Amygdala (tissue), 56 donors: ENCODE data around the gene ETDB.
"Not testable (repeated sequence)": the region's sequence is repeated elsewhere in the genome, so short reads cannot be mapped to it uniquely, and the experiment has no call there.

Source experiments
- DNase-seq, 56 donors: peaks; one replicate each; lab custom pipeline; 2025; lab: John Stamatoyannopoulos, UW

The ETDB gene

GRCh38 chrX:135120056-135120576, at the start of gene ETDB:
TSS of gene ETDB (minus strand) at chrX:135120526. CDS start at chrX:135119261, 1,265 bp downstream.
- DNase-seq, result not testable (repeated sequence)

- not testable (repeated sequence) for DNase-seq
Measured at GRCh38 chrX:135169534-135169933, 49.2 kb upstream of the ETDB start.

DNA sequence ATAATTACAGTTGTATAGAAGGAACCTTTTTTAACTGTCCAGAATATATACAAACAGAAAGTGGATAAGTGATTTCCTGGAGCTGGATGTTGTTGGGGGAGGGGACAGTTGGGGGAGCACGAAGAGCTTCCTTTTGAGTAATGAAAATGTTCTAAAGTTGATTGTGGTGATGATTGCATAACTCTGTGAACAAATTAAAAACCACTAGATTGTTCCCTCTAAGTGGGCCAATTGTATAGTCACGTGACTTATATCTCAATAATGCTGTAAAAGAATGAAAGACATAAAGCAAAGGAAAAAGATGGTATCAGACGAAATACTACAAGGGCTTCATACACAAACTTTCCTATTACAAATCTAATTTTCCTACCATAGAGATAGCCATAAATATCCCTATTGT, 48.2 kb upstream of the ETDB start:
- DNase-seq, result no peak

DNA sequence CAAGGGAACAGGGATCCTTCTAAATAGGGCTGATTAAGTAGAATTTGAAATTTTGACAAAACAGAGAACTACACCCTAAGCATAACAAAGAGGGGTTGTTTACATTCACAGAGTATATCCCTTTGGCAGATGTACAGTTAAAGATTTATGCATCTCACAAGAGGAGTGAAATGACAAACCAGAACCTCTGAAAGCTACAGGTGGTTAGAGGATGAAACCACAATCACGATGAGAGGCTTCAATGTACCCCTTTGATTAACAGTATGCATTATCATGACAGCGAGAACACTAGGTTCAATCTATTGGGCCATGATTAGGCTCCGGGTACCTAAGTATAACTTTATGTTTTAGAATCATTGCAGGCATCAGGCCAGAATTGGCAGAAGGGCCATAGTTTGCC, 34.4 kb upstream of the ETDB start:
- DNase-seq, result not testable (repeated sequence)

- DNase-seq, result not testable (repeated sequence)
Measured at GRCh38 chrX:135126145-135126544, 5.8 kb upstream of the ETDB start.

DNA sequence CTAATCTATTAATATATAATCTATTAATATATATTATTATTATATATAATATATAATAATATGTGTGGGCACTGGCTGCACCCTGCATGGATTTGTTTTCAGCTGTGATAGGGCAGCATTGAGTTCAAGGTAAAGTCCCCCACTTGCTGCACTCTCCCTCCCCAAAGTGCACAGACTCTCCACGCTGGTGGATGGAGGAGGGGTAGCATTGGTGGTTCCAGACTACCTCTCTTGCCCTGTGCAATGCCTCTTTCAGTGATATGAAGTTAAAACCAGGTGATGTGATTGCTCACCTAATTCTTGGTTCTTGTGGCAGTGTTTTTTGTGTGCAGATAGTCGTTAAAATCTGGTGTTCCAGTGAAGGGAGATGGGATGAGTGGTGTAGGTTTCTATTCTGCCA, 4.3 kb downstream of the ETDB start:
- not testable (repeated sequence) for DNase-seq

DNA sequence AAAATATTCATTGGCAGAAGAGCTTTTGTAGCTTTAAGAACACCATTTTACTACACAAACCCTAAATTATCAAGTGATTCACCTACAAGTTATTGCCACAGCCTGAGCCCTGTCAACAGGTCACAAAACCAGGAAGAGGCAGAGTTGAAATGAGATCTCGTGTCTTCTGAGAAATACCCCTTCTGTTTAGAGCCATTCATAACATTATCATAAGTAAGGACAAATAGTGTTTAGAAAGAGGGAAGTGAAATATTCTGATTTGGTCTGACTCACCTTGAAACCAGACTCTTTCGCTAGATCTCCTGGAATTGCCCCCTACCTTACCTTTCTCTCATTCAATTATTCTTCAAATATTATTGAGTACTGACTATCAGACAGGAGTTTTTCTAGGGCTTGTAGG, 5.9 kb downstream of the ETDB start:
- DNase-seq, result no peak

GRCh38 chrX:135112743-135113142, 7.6 kb downstream of the ETDB start:
- no peak for DNase-seq

DNA sequence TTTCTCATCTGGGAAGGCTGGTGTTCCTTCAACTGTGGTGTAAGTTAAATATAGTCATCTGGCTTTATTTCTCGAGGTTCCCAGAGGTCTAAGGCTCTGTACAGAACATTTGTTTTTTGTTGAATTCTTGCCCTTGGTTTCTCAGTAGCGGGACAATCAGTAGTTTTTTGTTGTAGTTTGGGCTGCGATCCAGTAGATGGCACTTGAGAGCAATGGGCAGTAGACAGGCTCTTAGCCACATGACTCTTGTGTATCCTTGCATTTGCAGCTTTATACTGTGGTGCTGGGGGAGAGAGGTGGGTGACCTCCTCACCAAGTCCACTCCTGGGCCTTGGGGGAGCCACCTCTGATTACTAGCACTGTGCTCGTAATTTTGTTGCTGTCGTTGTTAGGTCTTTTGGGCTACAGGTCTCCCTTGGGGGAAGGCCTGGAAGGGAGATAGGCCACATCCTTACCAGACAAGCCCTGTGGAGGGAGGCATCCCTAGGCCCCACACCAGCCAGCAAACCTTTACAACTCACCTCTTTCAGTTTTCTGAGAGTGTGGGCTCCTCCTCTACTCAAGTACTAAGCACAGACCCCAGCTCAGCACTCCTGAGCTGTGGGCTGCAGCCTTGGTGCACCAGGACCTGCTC, 8.1 kb downstream of the ETDB start:
- peak in 2 of 56 donors; percentile 18 to 19 for DNase-seq

- no peak for DNase-seq
Measured at GRCh38 chrX:135109554-135109953, 10.8 kb downstream of the ETDB start.

DNA sequence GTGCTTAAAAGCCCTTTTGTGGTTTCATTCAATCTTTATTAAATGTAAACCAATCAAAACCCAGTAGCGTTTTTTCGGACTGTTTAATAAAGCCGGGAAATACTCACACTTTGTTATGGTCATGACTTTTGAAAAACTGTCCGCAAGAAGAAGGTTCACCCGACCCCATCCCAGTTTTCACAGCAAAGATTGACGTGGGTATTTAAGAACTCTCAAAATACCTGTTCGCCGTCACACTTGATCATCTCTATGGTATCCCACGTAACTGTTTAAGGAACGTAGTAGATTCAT, 20.9 kb downstream of the ETDB start:
- no peak for DNase-seq

- DNase-seq, result not testable (repeated sequence)
Measured at GRCh38 chrX:135097196-135097744, 23.1 kb downstream of the ETDB start.

DNA sequence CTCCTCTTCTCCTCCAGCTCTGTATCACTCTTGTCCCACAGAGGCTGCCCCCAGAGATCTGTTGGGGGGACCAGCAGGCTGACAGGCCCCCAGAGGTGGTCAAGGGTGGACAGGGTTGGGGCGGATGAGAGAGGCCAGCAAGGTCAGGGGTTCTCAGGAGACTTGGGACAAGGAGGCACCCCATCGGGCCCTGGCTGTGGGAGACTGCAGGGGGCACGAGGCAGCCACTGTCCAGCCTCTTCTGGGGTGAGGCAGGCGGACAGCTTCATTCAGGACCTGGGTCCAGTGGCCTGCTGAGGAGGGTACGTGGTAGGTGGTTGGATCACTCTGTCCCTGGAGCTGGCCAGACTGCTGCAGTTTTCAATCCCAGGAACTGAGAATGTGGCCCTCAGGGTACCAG, 24.6 kb downstream of the ETDB start:
- DNase-seq, result no peak

- DNase-seq, result no peak
Measured at GRCh38 chrX:135094726-135095125, 25.6 kb downstream of the ETDB start.

DNA sequence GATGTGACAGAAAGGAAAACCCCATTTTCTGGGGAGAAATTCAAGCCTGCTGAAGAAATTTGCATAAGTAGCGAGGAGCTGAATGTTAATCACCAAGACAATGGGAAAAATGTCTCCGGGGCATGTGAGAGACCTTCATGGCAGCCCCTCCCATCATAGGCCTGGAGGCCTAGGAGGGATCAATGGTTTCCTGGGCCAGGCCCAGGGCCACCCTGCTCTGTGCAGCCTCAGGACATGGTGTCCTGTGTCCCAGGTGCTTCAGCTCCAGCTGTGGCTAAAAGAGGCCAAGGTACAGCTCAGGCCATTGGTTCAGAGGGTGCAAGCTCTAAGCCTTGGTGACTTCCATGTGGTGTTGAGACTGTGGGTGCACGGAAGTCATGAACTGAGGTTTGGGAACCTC, 31.2 kb downstream of the ETDB start:
- DNase-seq, result no peak

GRCh38 chrX:135087867-135088266, 32.5 kb downstream of the ETDB start:
- DNase-seq, result peak in 1 of 56 donors; percentile 6

DNA sequence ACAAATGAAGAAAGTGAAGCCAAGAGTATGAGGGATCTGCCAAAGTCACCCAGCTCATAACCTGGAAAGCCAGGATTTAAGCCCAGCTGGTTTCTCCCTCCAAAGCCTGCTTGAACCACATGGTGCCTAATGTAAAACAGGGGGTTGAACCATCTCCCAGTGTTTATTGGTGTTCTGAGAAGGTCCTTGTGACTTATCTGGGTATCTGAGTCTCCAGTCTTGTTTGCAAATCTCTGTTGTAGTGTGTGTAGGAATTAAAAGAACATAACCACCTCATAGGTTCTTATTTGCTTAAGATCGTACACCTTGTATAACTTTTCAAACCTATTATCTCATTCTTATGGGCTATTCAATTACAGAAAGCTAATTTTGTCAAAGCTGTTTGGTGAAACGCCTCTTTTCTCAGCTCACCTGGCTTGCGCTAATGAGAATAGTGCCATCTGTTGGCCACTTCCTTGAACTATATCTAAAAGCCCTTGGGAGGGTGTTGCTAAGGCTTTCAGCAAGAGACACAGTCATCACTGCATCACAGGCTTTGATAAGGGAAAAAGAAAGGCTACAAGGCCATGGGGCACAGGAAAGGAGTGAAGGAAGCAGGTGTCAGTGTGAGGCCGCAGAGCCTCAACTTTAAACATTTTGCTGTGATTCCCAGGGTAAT, 34.0 kb downstream of the ETDB start:
- DNase-seq, result peak in 4 of 56 donors; percentile 0 to 22 (median 6)

DNA sequence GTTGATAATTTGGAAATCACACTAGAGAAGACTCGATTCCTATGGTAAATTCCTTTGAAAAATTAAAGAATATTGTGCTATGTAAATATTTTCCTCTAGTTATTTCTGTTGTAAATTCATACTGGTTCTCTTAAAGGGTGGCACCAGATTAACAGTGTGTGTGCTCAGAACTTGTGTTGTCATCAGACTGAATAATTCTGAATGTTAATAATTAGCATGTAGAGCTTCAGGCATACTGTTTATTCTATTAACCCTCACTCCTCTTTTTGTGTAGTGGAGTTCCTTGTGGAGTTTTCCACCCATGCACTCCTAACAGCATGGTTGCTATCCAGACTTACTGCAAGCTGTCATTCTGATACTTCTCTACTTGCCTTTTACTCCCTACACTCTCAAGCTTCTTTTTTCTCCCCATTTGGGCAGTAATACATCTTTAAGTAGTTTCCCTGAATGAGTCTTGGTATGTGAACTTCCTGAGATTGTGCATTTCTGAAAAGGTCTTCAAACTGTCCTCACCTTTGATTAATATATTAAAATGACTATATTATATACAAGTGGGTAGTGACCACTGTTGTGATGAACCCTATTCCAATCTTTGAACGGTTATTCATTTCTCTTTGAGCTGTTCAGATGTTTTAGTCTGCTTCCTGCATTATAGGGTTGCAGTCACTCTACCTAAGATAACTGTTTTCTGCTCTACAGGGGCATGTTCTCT, 38.5 kb downstream of the ETDB start:
- no peak for DNase-seq
